HepG2 (cell line): Measurements from ENCODE around the gene CERT1. TPM values are rescaled to one million over a fixed set of nuclear protein-coding genes. Genes with fewer than 3 reads are reported as not detected.

ENCODE experiments used
- ATAC-seq: fragments of 200-7000 bp; cut with Tn5 transposase; 3 replicates; pipeline ENCODE4 v1.9.1; 2020; ENCODE audit warnings: mild to moderate bottlenecking, moderate library complexity
- BruUV-seq: library from RNA; stranded (reverse); fragments of 400-500 nt; replicated peaks from 2 replicates; lab custom pipeline; 2021; lab: Mats Ljungman, UMichigan
- CTCF ChIA-PET: fragments of 300-600 bp; formaldehyde crosslinking; extraction: SDS; loops from one replicate; lab custom pipeline; 2021; ENCODE audit warnings: low total read pairs, inconsistent platforms, low intra/inter-chr PET ratio; lab: Yijun Ruan, JAX
- POLR2A ChIA-PET: fragments of 350-600 bp; sonication (Branson Sonifier 250); formaldehyde crosslinking; loops from one replicate; lab custom pipeline; 2020; ENCODE audit warnings: antibody characterized with exemption, inconsistent platforms; lab: Yijun Ruan, JAX
- DNase-seq: peaks from one replicate; pipeline ENCODE4 v3.0.0-alpha.2; 2015; ENCODE audit warnings: low spot score
- FAIRE-seq: peaks from 3 replicates; lab custom pipeline; 2011; peaks lifted over from hg19 to GRCh38; lab: Jason Lieb, UNC
- H2AFZ ChIP-seq: one replicate; pipeline ENCODE4 v1.6.1; 2011; ENCODE audit warnings: low read length, inconsistent platforms
- H3K27ac ChIP-seq: fragments of 300-600 bp; 3 replicates; pipeline ENCODE4 v1.8.0; 2011; ENCODE audit warnings: mixed run types, mild to moderate bottlenecking, mixed read lengths, low read length, inconsistent platforms; ENCODE audit not compliant: insufficient read depth; ENCODE audit errors: extremely low read length
- H3K27me3 ChIP-seq, 2 experiments: fragments of 200-600 bp in 1 of 2; 2 replicates in 1 of 2; 3 replicates in 1 of 2; pipeline versions ENCODE4 v1.6.0 to v1.8.0; 2011; ENCODE audit warnings: low read length in 2 of 2, mild to moderate bottlenecking in 2 of 2, moderate library complexity in 2 of 2, inconsistent platforms in 1 of 2; ENCODE audit not compliant: insufficient read depth in 2 of 2, control insufficient read depth in 1 of 2
- H3K36me3 ChIP-seq, 2 experiments: fragments of 200-600 bp in 1 of 2; replicated peaks in 1 of 2; 2 replicates in 1 of 2; 3 replicates in 1 of 2; pipeline versions ENCODE4 v1.5.1 to v1.8.0; 2011; ENCODE audit warnings: low read length in 2 of 2, inconsistent platforms in 1 of 2; ENCODE audit not compliant: insufficient read depth in 2 of 2, control insufficient read depth in 1 of 2
- H3K4me1 ChIP-seq: 2 replicates; pipeline ENCODE4 v1.5.1; 2012; ENCODE audit warnings: low read length, inconsistent platforms; ENCODE audit not compliant: insufficient read depth
- H3K4me2 ChIP-seq: 2 replicates; pipeline ENCODE4 v1.6.0; 2011; ENCODE audit warnings: low read depth, low read length, inconsistent platforms
- H3K4me3 ChIP-seq, 3 experiments: fragments of 200-600 bp in 1 of 3; sonication (generic), shearing (Covaris generic) in 1 of 3; replicated peaks in 1 of 3; 2 replicates each; pipeline ENCODE4 v1.5.1; 2011 to 2016; ENCODE audit warnings: low read length in 3 of 3, inconsistent platforms in 2 of 3, low read depth in 2 of 3, mild to moderate bottlenecking in 2 of 3, control low read depth in 1 of 3, mixed read lengths in 1 of 3; ENCODE audit not compliant: insufficient read depth in 1 of 3
- H3K79me2 ChIP-seq: one replicate; pipeline ENCODE4 v1.6.1; 2011; ENCODE audit warnings: low read length, inconsistent platforms; ENCODE audit not compliant: insufficient read depth
- H3K9ac ChIP-seq: 2 replicates; pipeline ENCODE4 v1.6.0; 2011; ENCODE audit warnings: mild to moderate bottlenecking, low read depth, low read length, inconsistent platforms; ENCODE audit not compliant: insufficient read depth
- H3K9me3 ChIP-seq: 2 replicates; pipeline ENCODE4 v1.5.1; 2012; ENCODE audit warnings: mild to moderate bottlenecking, low read length
- H4K20me1 ChIP-seq: 2 replicates; pipeline ENCODE4 v1.6.0; 2011; ENCODE audit warnings: inconsistent platforms, mild to moderate bottlenecking, low read length, moderate library complexity; ENCODE audit not compliant: insufficient read depth
- DNMT3B ChIP-seq: conservative IDR thresholded peaks from 2 replicates; pipeline ENCODE4 v1.6.1; 2016; ENCODE audit warnings: missing biosample characterization, control low read depth
- HDAC2 ChIP-seq: sonication (generic); formaldehyde crosslinking; IDR thresholded peaks from 2 replicates; pipeline ENCODE4 v1.4.0; 2020; ENCODE audit warnings: missing genetic modification reagents
- HDAC6 ChIP-seq: fragments of 200-600 bp; sonication (generic); IDR thresholded peaks from 2 replicates; pipeline ENCODE4 v1.7.0; 2017; ENCODE audit warnings: mild to moderate bottlenecking, antibody characterized with exemption, low read length, low read depth
- JUND ChIP-seq: sonication (generic); formaldehyde crosslinking; IDR thresholded peaks from 2 replicates; pipeline ENCODE4 v1.8.0; 2022; ENCODE audit warnings: mild to moderate bottlenecking, missing genetic modification reagents
- KDM1A ChIP-seq: IDR thresholded peaks from 2 replicates; pipeline ENCODE4 v1.6.1; 2016; ENCODE audit warnings: missing compliant biosample characterization
- MAFK ChIP-seq, 2 experiments: IDR thresholded peaks in 1 of 2; conservative IDR thresholded peaks in 1 of 2; 2 replicates each; pipeline ENCODE4 v1.6.1; 2011; ENCODE audit warnings: improper control_type of control experiment in 2 of 2, low read length in 2 of 2
- MED8 ChIP-seq: sonication (generic); formaldehyde crosslinking; IDR thresholded peaks from 2 replicates; pipeline ENCODE4 v1.8.1; 2023; ENCODE audit warnings: mild to moderate bottlenecking, missing genetic modification reagents; ENCODE audit not compliant: insufficient replicate concordance
- ZNF616 ChIP-seq: sonication (generic); formaldehyde crosslinking; IDR thresholded peaks from 2 replicates; pipeline ENCODE4 v1.5.0; 2020; ENCODE audit warnings: low read depth, mild to moderate bottlenecking, missing genetic modification reagents
- ZNF703 ChIP-seq: sonication (generic); formaldehyde crosslinking; IDR thresholded peaks from 2 replicates; pipeline ENCODE4 v1.5.1; 2020; ENCODE audit warnings: missing genetic modification reagents, mild to moderate bottlenecking, moderate library complexity, borderline replicate concordance
- WGBS: methylation state at CpG from one replicate; pipeline ENCODE4 v1.1.6; 2017; ENCODE audit warnings: low lambda C conversion rate; 5-methylcytosine and 5-hydroxymethylcytosine counted together
- in situ Hi-C: cut with HindIII; loops from 2 replicates; pipeline ENCODE4 v1.10.0; 2017; ENCODE audit warnings: low pct_unique_long_range_greater_than_20kb; ENCODE audit not compliant: extremely low pct_ligation_motif_present
- intact Hi-C: fragments of 100-400 bp; cut with micrococcal nuclease; formaldehyde crosslinking; loops from one replicate; pipeline ENCODE4 v1.10.0; 2022; ENCODE audit not compliant: unreplicated experiment
- polyA plus RNA-seq, 8 experiments: library from polyadenylated mRNA; depleted of rRNA in 3 of 8; stranded (reverse) in 7 of 8; unstranded in 1 of 8; fragments of >200 nt; fragmentation: Illumina TruSeq in 4 of 8; extraction: Trizol in 4 of 8; gene quantifications; 2 replicates each; pipeline versions ENCODE4 v1.2.1 to v1.2.3, GENCODE V29; 2011 to 2016; ENCODE audit warnings: low read depth in 4 of 8, missing spikeins in 1 of 8, mixed read lengths in 1 of 8; ENCODE audit not compliant: insufficient read depth in 1 of 8
- total RNA-seq, 5 experiments: library from RNA; depleted of rRNA; stranded (reverse); fragments of >200 nt; fragmentation: Illumina TruSeq; extraction: Trizol; gene quantifications; 2 replicates each; pipeline ENCODE4 v1.2.3, GENCODE V29; 2016; ENCODE audit warnings: low read depth in 1 of 5
- TF ChIP-seq, protein P1 (sequence below): fragments of 450-650 bp; IDR thresholded peaks from 2 replicates; pipeline ENCODE4 v1.6.1; 2017
- TF ChIP-seq, protein P2 (sequence below): sonication (generic); formaldehyde crosslinking; IDR thresholded peaks from 2 replicates; pipeline ENCODE4 v1.9.0; 2021; ENCODE audit warnings: missing genetic modification reagents, borderline replicate concordance
- TF ChIP-seq, protein P3 (sequence below): sonication (generic); formaldehyde crosslinking; IDR thresholded peaks from 2 replicates; pipeline ENCODE4 v1.5.0; 2020; ENCODE audit warnings: missing genetic modification reagents

The CERT1 gene
- total and polyA plus RNA-seq, 2 of the 13 experiments (the other 11 are each of a cell fraction or from before 2014, with no cell fraction given), result 8.2 to 12.7 TPM

DNA sequence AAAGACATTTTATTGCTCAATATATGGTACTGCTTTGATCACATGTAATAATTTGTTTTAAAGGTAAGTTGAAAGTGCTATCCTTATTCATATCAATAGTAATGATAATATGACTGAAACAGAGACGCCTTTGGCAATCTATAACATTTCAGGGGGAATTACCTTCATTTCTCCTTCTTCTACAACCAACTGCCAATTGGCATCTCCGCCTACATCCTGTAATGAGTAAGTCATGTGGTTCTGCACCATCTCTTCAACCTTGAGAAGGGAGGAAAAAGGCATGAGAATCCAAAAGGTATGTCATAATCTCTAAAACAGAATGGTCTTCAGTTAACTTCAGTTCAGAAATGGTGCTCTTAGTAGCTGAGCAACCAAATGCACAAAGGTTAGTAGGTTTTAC lies 122.0 kb downstream of the CERT1 start:
- intact Hi-C loops, result no loop called here
- H3K4me3 ChIP-seq, result no peak overlapping the region
- H3K9ac ChIP-seq, result no peak overlapping the region
- H3K27me3 ChIP-seq, result no peaks in the 10 kb centered on the region
- ChIA-PET POLR2A (no interaction called here), CTCF (no interaction called here)
- H3K79me2 ChIP-seq, result no peaks in the 10 kb centered on the region
- ATAC-seq, result no peak
- TF ChIP-seq MED8 (CRISPR knock-in tag), result no peak
- TF ChIP-seq KDM1A (CRISPR knock-in tag), result no peak
- no peak for TF ChIP-seq JUND
- TF ChIP-seq, protein P1, sequence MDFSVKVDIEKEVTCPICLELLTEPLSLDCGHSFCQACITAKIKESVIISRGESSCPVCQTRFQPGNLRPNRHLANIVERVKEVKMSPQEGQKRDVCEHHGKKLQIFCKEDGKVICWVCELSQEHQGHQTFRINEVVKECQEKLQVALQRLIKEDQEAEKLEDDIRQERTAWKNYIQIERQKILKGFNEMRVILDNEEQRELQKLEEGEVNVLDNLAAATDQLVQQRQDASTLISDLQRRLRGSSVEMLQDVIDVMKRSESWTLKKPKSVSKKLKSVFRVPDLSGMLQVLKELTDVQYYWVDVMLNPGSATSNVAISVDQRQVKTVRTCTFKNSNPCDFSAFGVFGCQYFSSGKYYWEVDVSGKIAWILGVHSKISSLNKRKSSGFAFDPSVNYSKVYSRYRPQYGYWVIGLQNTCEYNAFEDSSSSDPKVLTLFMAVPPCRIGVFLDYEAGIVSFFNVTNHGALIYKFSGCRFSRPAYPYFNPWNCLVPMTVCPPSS, result no peak
- no peak for TF ChIP-seq HDAC6
- no peak for TF ChIP-seq MAFK (conservative IDR thresholded peaks at IDR 0.05 in 1 of 2, IDR thresholded peaks at IDR 0.05 in 1 of 2; ENCODE audit: low read length in 2 of 2)
- WGBS, result 93% methylated on average over 2 of the region's 2 CpGs
- no peak overlapping the region for H3K27ac ChIP-seq
- H3K4me2 ChIP-seq, result no peak overlapping the region
- H3K9me3 ChIP-seq, result no peaks in the 10 kb centered on the region
- no peaks in the 10 kb centered on the region for H4K20me1 ChIP-seq
- H3K4me1 ChIP-seq, result no peaks in the 10 kb centered on the region
- no peak for DNase-seq
- H2AFZ ChIP-seq, result no peak overlapping the region
- peaks cover 3 to 18% of the 10 kb centered on the region in 2 experiments; a peak in 4 of 5 replicates for H3K36me3 ChIP-seq
- no TSS peak for BruUV-seq
- no peak for FAIRE-seq
- in situ Hi-C loops, result no loop called here

DNA sequence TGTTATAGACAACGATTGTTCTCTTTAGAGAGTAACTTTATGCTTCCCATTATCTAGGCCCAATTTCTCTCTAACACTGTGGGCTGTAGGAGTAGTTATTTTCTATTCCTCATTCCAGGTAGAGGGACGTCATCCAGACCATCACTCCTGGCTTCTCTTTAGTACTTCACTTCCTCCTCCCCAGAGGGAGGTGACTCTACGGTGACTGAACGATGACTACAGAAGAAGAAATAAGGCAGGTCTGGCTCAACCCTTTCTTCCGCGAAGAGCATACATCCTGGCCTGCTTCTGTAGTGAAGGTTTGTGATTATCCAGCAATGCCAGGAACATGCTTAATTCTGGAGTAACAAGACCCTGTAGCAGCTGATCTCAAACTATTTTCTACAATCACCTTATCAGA lies 123.6 kb downstream of the CERT1 start:
- H4K20me1 ChIP-seq, result no peaks in the 10 kb centered on the region
- H3K27me3 ChIP-seq, result no peaks in the 10 kb centered on the region
- BruUV-seq, result no TSS peak
- H3K4me1 ChIP-seq, result no peaks in the 10 kb centered on the region
- ChIA-PET CTCF (no interaction called here), POLR2A (no interaction called here)
- no peak overlapping the region for H2AFZ ChIP-seq
- H3K27ac ChIP-seq, result no peak overlapping the region
- TF ChIP-seq DNMT3B (CRISPR knock-in tag) (no peak), ZNF616 (CRISPR knock-in tag) (no peak), ZNF703 (CRISPR knock-in tag) (no peak), HDAC2 (CRISPR knock-in tag) (no peak)
- TF ChIP-seq, protein P2, sequence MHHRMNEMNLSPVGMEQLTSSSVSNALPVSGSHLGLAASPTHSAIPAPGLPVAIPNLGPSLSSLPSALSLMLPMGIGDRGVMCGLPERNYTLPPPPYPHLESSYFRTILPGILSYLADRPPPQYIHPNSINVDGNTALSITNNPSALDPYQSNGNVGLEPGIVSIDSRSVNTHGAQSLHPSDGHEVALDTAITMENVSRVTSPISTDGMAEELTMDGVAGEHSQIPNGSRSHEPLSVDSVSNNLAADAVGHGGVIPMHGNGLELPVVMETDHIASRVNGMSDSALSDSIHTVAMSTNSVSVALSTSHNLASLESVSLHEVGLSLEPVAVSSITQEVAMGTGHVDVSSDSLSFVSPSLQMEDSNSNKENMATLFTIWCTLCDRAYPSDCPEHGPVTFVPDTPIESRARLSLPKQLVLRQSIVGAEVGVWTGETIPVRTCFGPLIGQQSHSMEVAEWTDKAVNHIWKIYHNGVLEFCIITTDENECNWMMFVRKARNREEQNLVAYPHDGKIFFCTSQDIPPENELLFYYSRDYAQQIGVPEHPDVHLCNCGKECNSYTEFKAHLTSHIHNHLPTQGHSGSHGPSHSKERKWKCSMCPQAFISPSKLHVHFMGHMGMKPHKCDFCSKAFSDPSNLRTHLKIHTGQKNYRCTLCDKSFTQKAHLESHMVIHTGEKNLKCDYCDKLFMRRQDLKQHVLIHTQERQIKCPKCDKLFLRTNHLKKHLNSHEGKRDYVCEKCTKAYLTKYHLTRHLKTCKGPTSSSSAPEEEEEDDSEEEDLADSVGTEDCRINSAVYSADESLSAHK (CRISPR knock-in tag), result no peak
- TF ChIP-seq, protein P3, sequence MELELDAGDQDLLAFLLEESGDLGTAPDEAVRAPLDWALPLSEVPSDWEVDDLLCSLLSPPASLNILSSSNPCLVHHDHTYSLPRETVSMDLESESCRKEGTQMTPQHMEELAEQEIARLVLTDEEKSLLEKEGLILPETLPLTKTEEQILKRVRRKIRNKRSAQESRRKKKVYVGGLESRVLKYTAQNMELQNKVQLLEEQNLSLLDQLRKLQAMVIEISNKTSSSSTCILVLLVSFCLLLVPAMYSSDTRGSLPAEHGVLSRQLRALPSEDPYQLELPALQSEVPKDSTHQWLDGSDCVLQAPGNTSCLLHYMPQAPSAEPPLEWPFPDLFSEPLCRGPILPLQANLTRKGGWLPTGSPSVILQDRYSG, result no peak
- H3K79me2 ChIP-seq, result no peaks in the 10 kb centered on the region
- FAIRE-seq (no peak), DNase-seq (no peak), ATAC-seq (no peak)
- peaks cover 4 to 23% of the 10 kb centered on the region in 2 experiments; a peak in 4 of 5 replicates for H3K36me3 ChIP-seq
- no peaks in the 10 kb centered on the region for H3K9me3 ChIP-seq
- no peak overlapping the region for H3K9ac ChIP-seq
- intact Hi-C loops (no loop called here), in situ Hi-C loops (no loop called here)
- 96% methylated on average over 6 of the region's 6 CpGs for WGBS
- H3K4me3 ChIP-seq, result no peak overlapping the region
- H3K4me2 ChIP-seq, result no peak overlapping the region
